B cell (primary cell): ENCODE results near the gene TSC2. TPM values are rescaled to one million over a fixed set of nuclear protein-coding genes. Genes with fewer than 3 reads are reported as not detected.
"Not testable (repeated sequence)": the region's sequence is repeated elsewhere in the genome, so short reads cannot be mapped to it uniquely, and the experiment has no call there.

Experiments used
- ATAC-seq: fragments of 200-7000 bp; cut with Tn5 transposase; one replicate; pipeline ENCODE4 v1.10.0; 2021; ENCODE audit warnings: low read depth, mild to moderate bottlenecking, moderate number of reproducible peaks, moderate library complexity
- CTCF ChIA-PET: fragments of 350-600 bp; sonication (Branson Sonifier 250); formaldehyde crosslinking; loops from one replicate; lab custom pipeline; 2021; ENCODE audit warnings: antibody characterized with exemption, inconsistent platforms; lab: Charles Lee
- POLR2A ChIA-PET: fragments of 350-600 bp; sonication (Branson Sonifier 250); formaldehyde crosslinking; loops from one replicate; lab custom pipeline; 2021; ENCODE audit warnings: antibody characterized with exemption; lab: Charles Lee
- DNase-seq: peaks from one replicate; pipeline ENCODE4 v3.0.0; 2013
- H2AFZ ChIP-seq: 2 replicates; pipeline ENCODE4 v1.6.1; 2012; ENCODE audit warnings: mild to moderate bottlenecking, low read depth, low read length; ENCODE audit not compliant: insufficient read depth, poor library complexity, severe bottlenecking
- H3K27ac ChIP-seq, 2 donors: 1 replicate in 1 of 2; 2 replicates in 1 of 2; pipeline ENCODE4 v1.5.1; 2012 to 2013; ENCODE audit warnings: low read length in 2 of 2, mild to moderate bottlenecking in 2 of 2, moderate library complexity in 1 of 2
- H3K27me3 ChIP-seq, 4 experiments: fragments of 200-600 bp in 1 of 4; sonication (generic) in 1 of 4; replicated peaks in 1 of 4; 1 replicate in 2 of 4; 2 replicates in 2 of 4; pipeline versions ENCODE4 v1.6.1 to v1.7.0; 2013 to 2016; ENCODE audit warnings: low read length in 3 of 4, mild to moderate bottlenecking in 2 of 4, mixed read lengths in 1 of 4, moderate library complexity in 1 of 4; ENCODE audit not compliant: insufficient read depth in 4 of 4, control insufficient read depth in 3 of 4; ENCODE audit errors: control extremely low read depth in 1 of 4
- H3K36me3 ChIP-seq, 2 experiments: replicated peaks in 1 of 2; 1 replicate in 1 of 2; 2 replicates in 1 of 2; pipeline versions ENCODE4 v1.6.1 to v1.7.1; 2013; ENCODE audit warnings: low read length in 1 of 2; ENCODE audit not compliant: insufficient read depth in 2 of 2, control insufficient read depth in 1 of 2; ENCODE audit errors: control extremely low read depth in 1 of 2, extremely low read depth in 1 of 2
- H3K4me1 ChIP-seq, 2 donors: fragments of 200-600 bp in 1 of 2; sonication (generic) in 1 of 2; 1 replicate in 1 of 2; 2 replicates in 1 of 2; pipeline versions ENCODE4 v1.5.1 to v1.6.1; 2013 to 2017; ENCODE audit warnings: low read length in 2 of 2; ENCODE audit not compliant: control insufficient read depth in 2 of 2, insufficient read depth in 2 of 2
- H3K4me2 ChIP-seq: replicated peaks from 2 replicates; pipeline ENCODE3; 2012; ENCODE audit warnings: mild to moderate bottlenecking, low read depth, low read length; ENCODE audit not compliant: poor library complexity, severe bottlenecking
- H3K4me3 ChIP-seq, 5 experiments: fragments of 200-600 bp in 1 of 5; sonication (generic) in 1 of 5; 1 replicate in 3 of 5; 2 replicates in 2 of 5; pipeline versions ENCODE4 v1.5.1 to v1.7.0; 2011 to 2016; ENCODE audit warnings: low read length in 4 of 5, mild to moderate bottlenecking in 4 of 5, low read depth in 2 of 5, control low read depth in 1 of 5, moderate library complexity in 1 of 5; ENCODE audit not compliant: insufficient read depth in 1 of 5; ENCODE audit errors: control extremely low read depth in 1 of 5, extremely low read depth in 1 of 5
- H3K79me2 ChIP-seq: fragments of 200-600 bp; sonication (generic); one replicate; pipeline ENCODE4 v1.6.0; 2016; ENCODE audit warnings: low read length; ENCODE audit not compliant: control insufficient read depth, insufficient read depth
- H3K9ac ChIP-seq: fragments of 200-600 bp; sonication (generic); 2 replicates; pipeline ENCODE4 v1.6.1; 2017; ENCODE audit warnings: mild to moderate bottlenecking, low read length, moderate library complexity
- H3K9me3 ChIP-seq, 3 donors: one replicate each; pipeline versions ENCODE4 v1.6.1 to v1.7.1; 2013; ENCODE audit warnings: low read length in 2 of 3; ENCODE audit not compliant: control insufficient read depth in 2 of 3, insufficient read depth in 1 of 3; ENCODE audit errors: control extremely low read depth in 1 of 3
- H4K20me1 ChIP-seq: 2 replicates; pipeline ENCODE4 v1.6.0; 2012; ENCODE audit warnings: mild to moderate bottlenecking, low read length; ENCODE audit not compliant: insufficient read depth, control insufficient read depth, poor library complexity, severe bottlenecking
- H3K27ac Mint-ChIP-seq: one replicate; pipeline ENCODE4 v1.8.0; 2021; ENCODE audit warnings: mixed read lengths
- H3K27me3 Mint-ChIP-seq: one replicate; pipeline ENCODE4 v1.8.0; 2021; ENCODE audit warnings: mixed read lengths
- H3K4me1 Mint-ChIP-seq: one replicate; pipeline ENCODE4 v1.8.0; 2021; ENCODE audit warnings: mixed read lengths
- H3K4me3 Mint-ChIP-seq: one replicate; pipeline ENCODE4 v1.8.0; 2021; ENCODE audit warnings: mixed read lengths
- H3K9me3 Mint-ChIP-seq: one replicate; pipeline ENCODE4 v1.8.0; 2022; ENCODE audit warnings: mixed read lengths; ENCODE audit not compliant: insufficient read depth
- CTCF ChIP-seq: fragments of 200-600 bp; IDR thresholded peaks from one replicate; pipeline ENCODE4 v1.8.0; 2022; ENCODE audit warnings: antibody characterized with exemption, mild to moderate bottlenecking
- EZH2 ChIP-seq: IDR thresholded peaks from 2 replicates; pipeline ENCODE4 v1.6.1; 2012; ENCODE audit warnings: borderline replicate concordance, low read depth, mild to moderate bottlenecking, moderate library complexity, low read length; ENCODE audit not compliant: insufficient read depth, poor library complexity, severe bottlenecking
- WGBS: methylation state at CpG from one replicate; pipeline ENCODE4 v1.1.5; 2013; ENCODE audit warnings: missing lambda C conversion rate; ENCODE audit not compliant: insufficient coverage; 5-methylcytosine and 5-hydroxymethylcytosine counted together
- intact Hi-C: fragments of 100-400 bp; cut with micrococcal nuclease; formaldehyde crosslinking; loops from one replicate; pipeline ENCODE4 v1.10.0; 2022
- polyA plus RNA-seq: library from polyadenylated mRNA; depleted of rRNA; stranded (reverse); fragments of >200 nt; gene quantifications from 2 replicates; pipeline ENCODE4 v1.2.3, GENCODE V29; 2012
- total RNA-seq, 2 donors: library from RNA; stranded (reverse); fragments of 120-200 nt in 1 of 2; gene quantifications; 1 replicate in 1 of 2; 2 replicates in 1 of 2; pipeline versions ENCODE4 v1.2.3 to v1.2.4, GENCODE V29; 2013 to 2022

TSC2 gene
- total and polyA plus RNA-seq, 2 donors (not counting 1 experiment from before 2014, with no cell fraction given), result 128 to 194 TPM

GRCh38 chr16:2101581-2101980 is 53.8 kb downstream of the TSC2 start:
- H3K9me3 Mint-ChIP-seq, H4K20me1 ChIP-seq, H3K27ac Mint-ChIP-seq, POLR2A ChIA-PET, H3K27me3 Mint-ChIP-seq, H3K4me3 ChIP-seq, H2AFZ ChIP-seq, H3K4me3 Mint-ChIP-seq, H3K4me1 ChIP-seq, H3K9ac ChIP-seq, H3K36me3 ChIP-seq, intact Hi-C loops, DNase-seq, ATAC-seq, H3K4me1 Mint-ChIP-seq, H3K9me3 ChIP-seq, H3K27me3 ChIP-seq, H3K27ac ChIP-seq, H3K4me2 ChIP-seq, CTCF ChIA-PET, H3K79me2 ChIP-seq: not testable (repeated sequence)
- 100% methylated on average over 5 of the region's 16 CpGs for WGBS

GRCh38 chr16:2102471-2102870 is 54.7 kb downstream of the TSC2 start:
- Histone ChIP-seq H3K27ac (no peak overlapping the region), H3K4me3 (no peak overlapping the region), H3K9me3 (no peaks in the 10 kb centered on the region), H3K4me2 (no peak overlapping the region), H3K79me2 (no peaks in the 10 kb centered on the region), H2AFZ (no peak overlapping the region), H3K27me3 (no peaks in the 10 kb centered on the region), H3K36me3 (peaks cover 0 to 2% of the 10 kb centered on the region in 2 experiments), H4K20me1 (no peaks in the 10 kb centered on the region), H3K9ac (no peak overlapping the region), H3K4me1 (no peaks in the 10 kb centered on the region)
- ChIA-PET CTCF (no interaction called here), POLR2A (no interaction called here)
- TF ChIP-seq EZH2, result no peak
- TF ChIP-seq CTCF, result no peak
- WGBS, result 98% methylated on average over 19 of the region's 19 CpGs
- no peak for ATAC-seq
- no peak overlapping the region for H3K27ac Mint-ChIP-seq
- no peaks in the 10 kb centered on the region for H3K4me1 Mint-ChIP-seq
- intact Hi-C loops, result no loop called here
- no peak overlapping the region for H3K4me3 Mint-ChIP-seq
- H3K27me3 Mint-ChIP-seq, result no peaks in the 10 kb centered on the region
- no peak for DNase-seq
- no peaks in the 10 kb centered on the region for H3K9me3 Mint-ChIP-seq

- H3K4me1 ChIP-seq, H3K4me2 ChIP-seq, CTCF ChIA-PET, H3K79me2 ChIP-seq, H3K4me3 ChIP-seq, H2AFZ ChIP-seq, H4K20me1 ChIP-seq, ATAC-seq, H3K9me3 Mint-ChIP-seq, POLR2A ChIA-PET, intact Hi-C loops, DNase-seq, H3K27ac ChIP-seq, H3K9ac ChIP-seq, H3K27me3 ChIP-seq, H3K4me3 Mint-ChIP-seq, H3K36me3 ChIP-seq, H3K4me1 Mint-ChIP-seq, H3K27ac Mint-ChIP-seq, H3K27me3 Mint-ChIP-seq, H3K9me3 ChIP-seq: not testable (repeated sequence)
- 100% methylated on average over 1 of the region's 20 CpGs for WGBS
These were observed 56.7 kb downstream of the TSC2 start for GRCh38 chr16:2104464-2104863.
